HG03045 (cell line): ENCODE measurements around the gene KLHL30.

ENCODE experiments used
- ATAC-seq: cut with Tn5 transposase; IDR thresholded peaks from one replicate; pipeline ENCODE4 v1.9.1; 2021; ENCODE audit warnings: mild to moderate bottlenecking, moderate library complexity; ENCODE audit not compliant: unreplicated experiment

The KLHL30 gene

DNA sequence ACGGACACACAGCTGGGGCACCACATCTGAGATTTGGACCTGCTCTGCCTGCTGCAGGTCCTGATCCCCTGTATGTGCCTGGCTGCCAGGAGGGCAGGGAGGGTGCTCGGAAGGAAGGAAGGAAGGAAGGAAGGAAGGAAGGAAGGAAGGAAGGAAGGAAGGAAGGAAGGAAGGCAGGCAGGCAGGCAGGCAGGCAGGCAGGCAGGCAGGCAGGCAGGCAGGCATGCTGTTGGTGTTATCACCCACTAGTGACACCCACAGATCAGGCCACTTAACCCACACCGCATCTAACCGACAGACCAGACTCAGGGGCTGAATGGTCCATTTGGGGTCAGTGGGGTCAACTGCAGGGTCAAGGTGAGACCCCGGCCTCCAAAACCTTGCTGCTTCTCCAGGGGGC is 5.8 kb downstream of the KLHL30 start:
- no peak for ATAC-seq

DNA sequence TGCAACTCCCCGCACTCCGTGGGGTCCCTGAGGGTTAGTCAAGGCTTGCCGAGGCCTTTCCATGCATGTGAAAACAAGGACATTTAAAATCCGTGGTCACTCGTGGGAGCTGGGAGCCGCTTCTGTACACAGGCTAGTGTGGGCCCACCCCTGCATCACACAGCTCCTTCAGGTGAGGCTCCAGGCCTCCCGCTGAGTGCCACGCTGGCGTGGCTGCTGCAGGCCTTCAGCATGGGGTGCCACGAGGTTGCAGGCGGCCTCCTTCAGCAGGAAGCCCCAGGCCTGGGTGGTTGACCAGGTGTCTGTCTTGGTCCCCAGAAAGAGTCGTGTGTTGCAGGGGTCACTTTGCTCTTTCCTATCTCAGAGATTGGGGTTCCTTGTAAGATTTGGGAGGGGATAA is 6.6 kb downstream of the KLHL30 start:
- no peak for ATAC-seq

- no peak for ATAC-seq
These were observed 7.4 kb downstream of the KLHL30 start for GRCh38 chr2:238145851-238146250.

GRCh38 chr2:238146884-238147544 is 8.5 kb downstream of the KLHL30 start:
- ATAC-seq = no peak

GRCh38 chr2:238148981-238149380 is 10.5 kb downstream of the KLHL30 start:
- ATAC-seq = no peak

GRCh38 chr2:238149841-238150572 is 11.5 kb downstream of the KLHL30 start:
- no peak for ATAC-seq

GRCh38 chr2:238150686-238151085 is 12.2 kb downstream of the KLHL30 start:
- no peak for ATAC-seq

DNA sequence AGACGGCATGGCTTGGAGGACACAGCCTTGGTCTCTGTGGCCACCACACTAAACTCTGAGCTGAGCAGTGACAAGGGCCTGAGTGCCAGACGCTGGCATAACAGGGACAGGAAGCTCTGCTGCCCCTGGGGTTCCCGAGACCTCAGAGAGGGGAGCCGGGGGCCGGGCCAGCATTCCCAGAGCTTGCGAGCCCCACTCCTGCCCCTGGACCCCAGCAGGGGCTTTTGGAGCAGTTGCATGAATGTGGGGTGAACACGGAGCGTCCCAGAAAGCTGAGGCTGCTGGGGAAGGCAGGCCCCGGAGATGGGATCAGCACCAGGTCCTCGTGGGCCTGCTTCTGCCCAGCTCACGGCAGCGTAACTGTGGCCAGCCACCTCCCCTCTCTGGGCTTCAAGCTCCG is 12.7 kb downstream of the KLHL30 start:
- no peak for ATAC-seq

- no peak for ATAC-seq
These were observed 13.3 kb downstream of the KLHL30 start for GRCh38 chr2:238151628-238152235.

GRCh38 chr2:238152771-238153688 is 14.6 kb downstream of the KLHL30 start:
- no peak for ATAC-seq

GRCh38 chr2:238154570-238154969 is 16.1 kb downstream of the KLHL30 start:
- ATAC-seq = no peak

GRCh38 chr2:238155051-238155760 is 16.7 kb downstream of the KLHL30 start:
- ATAC-seq = no peak

DNA sequence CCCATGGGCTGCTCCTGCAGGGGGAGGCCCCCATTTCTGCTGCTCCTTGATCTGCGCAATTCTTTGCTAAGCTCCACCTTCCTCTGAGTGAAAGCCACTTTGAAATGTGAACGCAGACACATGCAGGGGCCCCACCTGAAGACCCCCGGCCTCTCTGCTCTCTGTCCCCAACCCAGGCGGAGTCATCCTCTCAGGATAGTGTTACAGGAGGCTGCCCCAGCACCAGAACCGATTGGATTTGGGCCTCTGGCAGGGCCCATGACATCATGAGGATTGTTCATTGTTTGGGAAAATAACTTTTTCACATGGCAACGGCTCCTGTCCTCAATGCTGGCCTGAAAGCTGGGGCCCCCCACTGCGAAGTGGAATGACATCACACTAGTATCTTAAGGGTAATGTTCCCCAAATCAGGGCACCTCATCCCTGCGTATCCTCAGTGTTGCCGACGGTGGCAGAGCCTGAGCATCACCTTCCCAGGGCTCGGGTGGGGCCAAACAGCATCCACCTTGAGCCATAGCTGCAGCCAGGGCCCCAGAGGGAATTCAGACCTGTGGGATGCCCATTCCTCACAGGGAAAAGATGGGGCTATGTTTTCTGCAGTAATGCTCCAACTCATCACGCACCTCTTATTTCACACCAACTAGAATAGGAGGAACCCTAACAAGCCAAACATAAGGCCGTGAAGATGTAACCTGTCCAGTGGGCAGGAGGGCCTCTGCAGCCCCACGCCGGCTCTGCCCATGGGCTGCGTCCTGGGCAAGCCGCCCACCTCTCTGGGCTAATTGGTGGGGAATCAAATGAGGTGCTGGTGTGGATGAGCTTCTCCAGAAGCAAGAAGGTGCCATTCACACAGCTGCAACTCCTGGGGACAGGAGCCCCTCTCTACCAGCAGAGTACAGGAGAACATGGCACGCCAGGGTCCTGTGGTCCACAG is 17.6 kb downstream of the KLHL30 start:
- ATAC-seq = no peak

DNA sequence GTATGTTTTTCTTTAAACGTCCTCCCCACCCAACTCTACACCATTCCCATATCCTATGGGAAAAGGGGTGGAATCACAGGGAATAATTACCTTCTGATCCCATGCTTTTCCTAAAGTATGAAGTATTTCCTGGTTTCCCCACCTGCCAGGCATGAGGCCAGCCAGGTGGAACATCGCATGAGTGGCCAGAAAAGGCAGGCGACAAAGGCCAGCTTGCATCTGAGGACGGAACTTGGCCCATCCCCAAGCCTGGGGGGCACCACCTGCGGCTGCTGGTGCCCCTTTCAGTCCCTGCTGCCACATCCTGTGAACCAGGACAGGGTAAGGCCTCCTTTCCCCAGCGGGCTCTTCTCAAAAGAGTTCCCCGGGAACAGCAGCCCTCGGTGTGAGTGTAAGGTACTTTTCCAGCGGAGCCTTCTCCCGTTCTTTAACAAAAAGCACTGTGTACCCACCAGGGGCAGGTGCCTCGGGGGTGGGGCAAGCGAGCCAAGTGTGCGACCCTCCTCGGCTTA is 19.1 kb downstream of the KLHL30 start:
- no peak for ATAC-seq

DNA sequence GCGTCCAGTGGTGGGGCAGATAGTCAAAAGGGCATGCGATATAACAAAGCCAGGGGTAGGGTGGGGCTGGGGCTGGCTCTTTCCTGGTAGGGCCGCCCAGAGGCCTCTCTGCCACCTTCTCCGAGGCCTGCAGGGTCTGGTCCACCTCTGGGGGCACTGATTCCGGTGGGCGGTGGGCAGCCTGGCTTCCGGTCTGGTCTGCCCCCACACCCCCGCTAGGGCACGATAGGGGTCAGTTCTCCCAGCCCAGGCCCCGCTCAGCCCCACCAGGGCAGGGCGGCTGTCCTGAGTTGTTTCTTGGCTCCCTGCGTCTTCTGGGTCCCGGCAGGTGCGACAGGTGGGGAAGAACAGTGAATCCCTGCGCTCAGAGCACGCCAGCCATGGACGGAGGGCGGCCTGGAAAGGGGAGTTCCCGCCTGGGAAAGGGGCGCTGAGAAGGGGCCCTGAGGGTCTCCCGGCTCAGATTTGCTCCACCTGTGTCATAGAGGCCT is 19.6 kb downstream of the KLHL30 start:
- ATAC-seq = no peak

DNA sequence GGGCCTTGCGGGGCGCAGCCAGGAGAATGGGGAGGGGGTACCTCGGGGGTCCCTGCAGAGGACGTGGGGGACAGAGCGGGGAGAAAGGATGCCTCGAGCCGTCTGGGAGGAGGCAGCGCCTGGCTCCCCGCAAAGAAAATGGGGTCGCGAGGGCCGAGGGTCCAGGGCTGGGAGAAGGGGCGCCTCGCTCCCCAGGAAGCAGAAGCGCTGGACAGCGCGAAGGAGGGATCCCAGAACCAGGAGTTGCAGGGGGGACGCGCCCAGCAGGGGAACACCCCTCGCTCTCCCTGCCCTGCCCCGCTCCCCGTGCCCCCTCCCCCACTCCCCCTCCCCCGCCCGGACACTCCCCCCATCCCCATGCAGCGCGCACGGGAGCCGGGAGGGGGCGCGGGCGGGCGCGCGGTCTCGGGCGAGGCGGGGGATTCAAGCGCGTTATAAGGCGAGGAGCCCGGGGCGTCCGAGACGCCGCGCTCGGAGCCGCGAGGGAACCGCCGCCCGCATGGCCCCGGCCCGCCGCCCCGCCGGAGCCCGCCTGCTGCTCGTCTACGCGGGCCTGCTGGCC is 20.1 kb downstream of the KLHL30 start, which contains the start of gene ERFE:
TSS of gene ERFE (plus strand) at position 462 of the 562 bp plus-strand sequence. CDS start at position 500, 38 bp downstream.
- ATAC-seq = no peak

GRCh38 chr2:238159071-238159539 is 20.6 kb downstream of the KLHL30 start:
- ATAC-seq = no peak

DNA sequence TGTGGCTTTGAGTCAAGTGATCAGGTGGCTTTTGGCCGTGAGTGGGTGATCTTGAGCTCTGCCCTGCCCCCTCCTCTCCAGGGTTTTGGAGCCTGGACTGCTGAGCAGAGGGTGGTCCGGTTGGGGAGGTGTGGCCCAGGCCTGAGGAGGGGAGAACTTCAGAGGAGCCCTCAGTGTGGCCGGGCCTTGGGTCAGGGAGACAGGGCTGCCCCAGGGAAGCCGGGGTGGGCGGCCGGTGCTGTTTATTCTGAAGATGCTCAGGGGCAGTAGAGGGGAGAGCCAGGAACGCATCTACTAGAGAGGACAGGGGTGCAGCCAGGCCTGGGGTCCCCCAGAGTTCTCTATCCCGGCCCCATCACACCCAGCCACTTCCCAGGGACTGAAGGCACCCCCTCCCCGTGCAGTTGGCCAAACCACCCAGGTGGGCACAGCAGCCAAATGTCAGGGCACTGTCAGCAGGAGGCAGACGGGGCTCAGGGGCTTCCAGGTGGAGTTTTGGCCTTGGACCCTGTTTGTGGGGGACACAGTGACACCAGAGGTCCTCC is 21.3 kb downstream of the KLHL30 start:
- ATAC-seq = no peak
